ENCODE measurements around the gene PRKAA2. TPM values are rescaled to one million over a fixed set of nuclear protein-coding genes. Genes with fewer than 3 reads are reported as not detected.

The PRKAA2 gene
- total RNA-seq, 6 experiments from 2014 or later: 0.37 to 3.2 (median 1.2) TPM

DNA sequence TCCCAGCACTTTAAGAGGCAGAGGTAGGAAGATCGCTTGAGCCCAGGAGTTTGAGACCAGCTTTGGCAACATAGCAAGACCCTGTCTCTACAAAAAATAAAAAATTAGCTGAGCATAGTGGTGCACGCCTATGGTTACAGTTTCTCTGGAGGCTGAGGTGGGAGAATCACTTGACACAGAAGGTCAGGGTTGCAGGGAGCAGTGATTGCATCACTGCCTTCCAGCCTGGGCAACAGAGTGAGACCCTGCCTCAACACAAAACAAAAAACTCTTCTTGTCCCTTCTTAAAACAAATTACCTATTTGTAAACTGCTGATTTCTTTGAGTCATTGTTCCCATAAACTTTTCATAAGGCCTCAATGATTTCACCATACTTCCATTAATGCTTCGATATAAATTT lies 18.7 kb downstream of the PRKAA2 start:
- Histone ChIP-seq H3K9me3 (no peaks in the 10 kb centered on the region), H3K4me3 (no peak overlapping the region), H3K4me1 (no peaks in the 10 kb centered on the region), H3K27me3 (no peaks in the 10 kb centered on the region), H3K36me3 (no peaks in the 10 kb centered on the region), H3K27ac (no peak overlapping the region)
- DNase-seq (no peak), ATAC-seq (no peak)
- 79% methylated on average over 3 of the region's 3 CpGs for WGBS (ENCODE audit: insufficient coverage, low coverage, low lambda C conversion rate, missing lambda C conversion rate)
- TF ChIP-seq POLR2A (IDR thresholded peaks at IDR 0.05): no peak
- TF ChIP-seq, protein P1, sequence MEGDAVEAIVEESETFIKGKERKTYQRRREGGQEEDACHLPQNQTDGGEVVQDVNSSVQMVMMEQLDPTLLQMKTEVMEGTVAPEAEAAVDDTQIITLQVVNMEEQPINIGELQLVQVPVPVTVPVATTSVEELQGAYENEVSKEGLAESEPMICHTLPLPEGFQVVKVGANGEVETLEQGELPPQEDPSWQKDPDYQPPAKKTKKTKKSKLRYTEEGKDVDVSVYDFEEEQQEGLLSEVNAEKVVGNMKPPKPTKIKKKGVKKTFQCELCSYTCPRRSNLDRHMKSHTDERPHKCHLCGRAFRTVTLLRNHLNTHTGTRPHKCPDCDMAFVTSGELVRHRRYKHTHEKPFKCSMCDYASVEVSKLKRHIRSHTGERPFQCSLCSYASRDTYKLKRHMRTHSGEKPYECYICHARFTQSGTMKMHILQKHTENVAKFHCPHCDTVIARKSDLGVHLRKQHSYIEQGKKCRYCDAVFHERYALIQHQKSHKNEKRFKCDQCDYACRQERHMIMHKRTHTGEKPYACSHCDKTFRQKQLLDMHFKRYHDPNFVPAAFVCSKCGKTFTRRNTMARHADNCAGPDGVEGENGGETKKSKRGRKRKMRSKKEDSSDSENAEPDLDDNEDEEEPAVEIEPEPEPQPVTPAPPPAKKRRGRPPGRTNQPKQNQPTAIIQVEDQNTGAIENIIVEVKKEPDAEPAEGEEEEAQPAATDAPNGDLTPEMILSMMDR (IDR thresholded peaks at IDR 0.05): no peak
- intact Hi-C loops (cut with DNase I): no loop called here

GRCh38 chr1:56665384-56665783 lies 20.3 kb downstream of the PRKAA2 start:
- intact Hi-C loops (cut with DNase I): no loop called here

GRCh38 chr1:56666112-56666608 lies 21.0 kb downstream of the PRKAA2 start:
- Histone ChIP-seq H3K27ac (no peak overlapping the region), H3K36me3 (no peaks in the 10 kb centered on the region), H3K9me3 (no peaks in the 10 kb centered on the region), H3K27me3 (no peaks in the 10 kb centered on the region), H3K4me1 (no peaks in the 10 kb centered on the region), H3K4me3 (no peak overlapping the region)
- intact Hi-C loops (cut with DNase I): no loop called here
- ATAC-seq: no peak
- TF ChIP-seq, protein P1 (IDR thresholded peaks at IDR 0.05): no peak
- TF ChIP-seq POLR2A (IDR thresholded peaks at IDR 0.05): no peak
- WGBS (ENCODE audit: insufficient coverage, low coverage, low lambda C conversion rate, missing lambda C conversion rate): 81% methylated on average over 3 of the region's 3 CpGs
- DNase-seq: no peak

More at GRCh38 chr1:56665384-56665783, 20.3 kb downstream of the PRKAA2 start:
- DNase-seq (no peak), ATAC-seq (no peak)
- no peak overlapping the region for H3K27ac ChIP-seq
- H3K4me1 ChIP-seq: no peaks in the 10 kb centered on the region
- TF ChIP-seq POLR2A (IDR thresholded peaks at IDR 0.05): no peak
- TF ChIP-seq, protein P1 (IDR thresholded peaks at IDR 0.05): no peak
- no peaks in the 10 kb centered on the region for H3K36me3 ChIP-seq
- H3K4me3 ChIP-seq: no peak overlapping the region
- 92% methylated on average over 1 of the region's 1 CpG for WGBS (ENCODE audit: insufficient coverage, low coverage, low lambda C conversion rate, missing lambda C conversion rate)
- no peaks in the 10 kb centered on the region for H3K27me3 ChIP-seq
- no peaks in the 10 kb centered on the region for H3K9me3 ChIP-seq

- Histone ChIP-seq H3K27me3 (no peaks in the 10 kb centered on the region), H3K27ac (no peak overlapping the region), H3K4me3 (no peak overlapping the region), H3K4me1 (no peaks in the 10 kb centered on the region), H3K9me3 (no peaks in the 10 kb centered on the region), H3K36me3 (no peaks in the 10 kb centered on the region)
- TF ChIP-seq POLR2A (IDR thresholded peaks at IDR 0.05): no peak
- ATAC-seq (no peak), DNase-seq (no peak)
- intact Hi-C loops (cut with DNase I): no loop called here
- 65% methylated on average over 2 of the region's 2 CpGs for WGBS (ENCODE audit: insufficient coverage, low coverage, low lambda C conversion rate, missing lambda C conversion rate)
These were observed 25.2 kb downstream of the PRKAA2 start for GRCh38 chr1:56670350-56670749.

GRCh38 chr1:56671085-56671484 lies 26.0 kb downstream of the PRKAA2 start:
- H3K4me1 ChIP-seq: no peaks in the 10 kb centered on the region
- DNase-seq (no peak), ATAC-seq (no peak)
- no peak overlapping the region for H3K4me3 ChIP-seq
- no peak overlapping the region for H3K27ac ChIP-seq
- H3K36me3 ChIP-seq: no peaks in the 10 kb centered on the region
- no peaks in the 10 kb centered on the region for H3K9me3 ChIP-seq
- H3K27me3 ChIP-seq: no peaks in the 10 kb centered on the region
- no peak for TF ChIP-seq POLR2A (IDR thresholded peaks at IDR 0.05)
- TF ChIP-seq, protein P1 (IDR thresholded peaks at IDR 0.05): no peak
- 87% methylated on average over 4 of the region's 4 CpGs for WGBS (ENCODE audit: insufficient coverage, low coverage, low lambda C conversion rate, missing lambda C conversion rate)
- intact Hi-C loops (cut with DNase I): no loop called here
